HG03159 (cell line): ENCODE data around the gene GATA6.
"Not testable (repeated sequence)": the region's sequence is repeated elsewhere in the genome, so short reads cannot be mapped to it uniquely, and the experiment has no call there.

Source experiments
- ATAC-seq: cut with Tn5 transposase; IDR thresholded peaks from one replicate; pipeline ENCODE4 v1.9.1; 2021; ENCODE audit warnings: mild to moderate bottlenecking, moderate library complexity; ENCODE audit not compliant: unreplicated experiment

Gene GATA6

DNA sequence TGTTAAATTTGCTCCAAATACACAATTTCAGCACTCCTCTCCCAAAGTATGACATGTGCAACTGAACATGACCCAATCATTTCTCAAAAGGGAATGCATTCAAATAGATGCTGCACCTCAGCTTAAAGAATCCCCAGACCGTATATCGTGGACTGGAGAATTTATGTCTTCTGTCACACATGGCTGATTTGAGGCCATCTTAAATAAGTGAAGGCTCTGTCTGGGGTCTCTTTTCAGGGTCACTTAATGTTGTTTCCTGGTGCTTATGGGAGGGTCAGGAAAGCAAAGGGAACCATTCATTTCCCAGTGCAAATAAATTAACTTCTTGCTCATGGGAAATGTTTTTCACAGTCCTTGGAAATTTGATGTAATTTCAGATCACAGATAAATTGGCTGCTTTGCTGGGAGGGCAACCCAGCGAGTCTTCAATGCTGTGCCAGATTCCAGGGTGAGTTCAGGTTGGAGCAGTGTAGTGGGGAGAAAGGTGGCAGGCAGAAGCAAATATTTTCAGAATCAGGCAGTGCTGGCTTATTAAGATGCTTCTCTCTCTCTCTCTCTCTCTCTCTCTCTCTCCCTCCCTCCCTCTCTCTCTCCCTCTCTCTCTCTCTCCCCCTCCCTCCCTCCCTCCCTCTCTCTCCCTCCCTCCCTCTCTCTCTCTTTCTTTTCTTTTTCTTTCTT is 34.3 kb downstream of the GATA6 start:
- ATAC-seq, result no peak

DNA sequence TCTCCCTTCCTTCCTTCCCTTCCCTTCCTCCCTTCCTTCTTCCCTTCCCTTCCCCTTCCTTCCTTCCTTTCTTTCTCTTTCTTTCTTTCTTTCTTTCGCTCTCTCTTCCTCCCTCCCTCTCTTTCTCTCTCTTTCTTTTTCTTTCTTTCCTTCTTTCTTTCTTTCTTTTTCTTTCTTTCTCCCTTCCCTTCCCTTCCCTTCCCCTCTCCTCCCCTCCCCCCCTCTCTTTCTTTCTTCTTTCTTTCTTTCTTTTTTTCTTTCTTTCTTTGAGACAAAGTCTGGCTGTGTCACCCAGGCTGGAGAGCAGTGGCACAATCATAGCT is 34.8 kb downstream of the GATA6 start:
- no peak for ATAC-seq

DNA sequence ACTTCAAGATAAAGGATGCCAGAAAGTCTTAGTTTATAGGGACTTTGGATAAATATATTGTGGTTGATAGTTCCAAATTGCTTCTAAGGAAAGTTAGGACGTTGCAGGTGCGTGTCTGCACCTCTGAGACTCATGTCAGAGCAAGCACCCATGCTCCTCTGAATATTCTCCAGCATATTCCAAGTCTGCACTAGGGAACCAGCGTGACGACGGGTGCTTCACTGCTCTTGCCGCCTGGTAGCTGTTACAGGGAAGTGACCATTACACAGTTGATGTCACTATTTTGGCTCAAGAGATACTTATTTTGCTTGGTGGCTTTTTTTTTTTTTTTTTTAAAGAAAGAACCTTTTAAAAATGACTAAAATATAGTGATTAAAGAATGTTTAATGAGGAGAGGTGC is 35.6 kb downstream of the GATA6 start:
- no peak for ATAC-seq

DNA sequence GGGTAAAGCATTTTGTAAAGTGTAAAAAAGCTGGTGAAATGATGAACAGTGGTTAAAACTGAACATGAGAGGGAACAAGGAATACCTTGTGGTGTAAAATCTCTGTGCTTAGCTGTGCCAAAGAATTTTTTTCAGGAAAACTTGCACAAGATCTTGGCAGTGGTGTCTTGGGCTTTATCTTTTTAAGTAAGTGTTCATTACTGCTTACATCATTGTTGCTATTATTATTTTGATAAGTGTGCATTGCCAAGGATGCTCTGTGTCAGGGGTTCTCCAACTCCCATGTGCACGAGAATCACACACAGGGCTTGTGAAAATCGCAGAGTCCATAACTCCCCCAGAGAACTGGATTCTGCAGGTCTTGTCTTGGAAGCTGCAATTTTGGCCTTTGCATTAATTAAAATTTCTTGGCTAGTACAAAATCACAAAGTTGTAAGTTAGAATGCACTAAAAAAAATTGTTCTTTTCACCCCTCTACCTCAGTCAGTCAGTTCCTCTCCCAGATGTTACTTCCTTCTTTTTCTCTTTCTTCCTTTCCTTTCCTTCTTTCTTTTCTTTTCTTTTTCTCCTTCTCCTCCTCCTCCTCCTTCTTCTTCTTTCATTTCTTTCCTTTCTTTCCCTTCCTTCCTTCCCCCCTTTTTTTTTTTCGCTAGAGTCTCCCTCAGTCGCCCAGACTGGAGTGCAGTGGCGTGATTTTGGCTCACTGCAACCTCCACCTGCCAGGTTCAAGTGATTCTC is 37.8 kb downstream of the GATA6 start:
- ATAC-seq, result no peak

DNA sequence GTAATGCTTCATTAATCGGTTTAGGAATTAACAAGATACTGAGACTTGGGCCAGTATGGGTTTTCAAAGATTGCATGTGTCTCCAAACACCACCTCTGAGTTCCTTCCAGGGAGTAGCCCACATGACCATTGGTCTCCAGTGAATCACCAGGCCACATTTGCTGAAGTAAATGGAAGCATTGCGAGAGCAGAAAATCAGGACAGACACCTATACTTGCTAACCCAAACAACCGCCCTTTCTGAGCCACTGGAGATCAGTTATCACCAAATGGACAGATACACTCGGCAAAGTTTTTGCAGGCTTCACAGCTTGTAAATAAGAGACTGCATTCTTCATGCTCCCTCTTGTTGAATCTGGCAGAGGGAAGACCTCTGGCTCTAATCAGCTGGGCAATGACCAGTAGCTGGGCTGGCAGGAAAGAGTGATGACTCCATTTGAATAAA is 40.9 kb downstream of the GATA6 start:
- ATAC-seq, result no peak

- no peak for ATAC-seq
Measured at GRCh38 chr18:22211657-22212056, 42.3 kb downstream of the GATA6 start.

DNA sequence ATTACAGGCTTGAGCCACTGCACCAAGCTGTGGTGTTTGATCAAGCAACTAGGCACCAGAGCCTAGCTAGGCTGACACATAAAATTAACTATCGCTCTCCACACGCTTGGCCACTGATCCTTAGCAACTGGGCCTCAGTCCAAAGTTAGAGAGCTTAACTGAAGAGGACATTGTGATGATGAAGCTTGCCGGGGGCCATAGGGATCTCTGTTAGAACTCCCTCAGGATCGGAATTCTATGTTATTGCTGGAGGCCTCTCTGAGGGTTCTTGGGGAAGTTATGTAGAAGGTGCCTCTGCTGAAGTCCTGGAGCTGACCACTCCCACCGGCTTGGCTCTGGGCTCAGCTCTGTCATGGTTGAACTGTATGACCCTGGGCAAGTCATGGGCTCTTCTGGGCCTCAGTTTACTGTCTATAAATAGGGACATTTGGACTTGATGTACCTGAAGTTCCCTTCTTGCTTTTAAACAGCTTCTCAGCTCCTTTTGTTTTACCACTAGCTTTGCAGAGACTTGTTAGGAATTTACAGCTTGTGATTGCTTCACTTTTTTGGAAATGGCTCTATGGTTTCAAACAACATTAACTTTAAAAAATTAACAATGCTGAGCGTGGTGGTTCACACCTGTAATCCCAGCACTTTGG is 44.1 kb downstream of the GATA6 start:
- no peak for ATAC-seq

GRCh38 chr18:22214731-22215528 is 45.5 kb downstream of the GATA6 start:
- ATAC-seq, result no peak

- no peak for ATAC-seq
Measured at GRCh38 chr18:22218835-22219234, 49.4 kb downstream of the GATA6 start.

DNA sequence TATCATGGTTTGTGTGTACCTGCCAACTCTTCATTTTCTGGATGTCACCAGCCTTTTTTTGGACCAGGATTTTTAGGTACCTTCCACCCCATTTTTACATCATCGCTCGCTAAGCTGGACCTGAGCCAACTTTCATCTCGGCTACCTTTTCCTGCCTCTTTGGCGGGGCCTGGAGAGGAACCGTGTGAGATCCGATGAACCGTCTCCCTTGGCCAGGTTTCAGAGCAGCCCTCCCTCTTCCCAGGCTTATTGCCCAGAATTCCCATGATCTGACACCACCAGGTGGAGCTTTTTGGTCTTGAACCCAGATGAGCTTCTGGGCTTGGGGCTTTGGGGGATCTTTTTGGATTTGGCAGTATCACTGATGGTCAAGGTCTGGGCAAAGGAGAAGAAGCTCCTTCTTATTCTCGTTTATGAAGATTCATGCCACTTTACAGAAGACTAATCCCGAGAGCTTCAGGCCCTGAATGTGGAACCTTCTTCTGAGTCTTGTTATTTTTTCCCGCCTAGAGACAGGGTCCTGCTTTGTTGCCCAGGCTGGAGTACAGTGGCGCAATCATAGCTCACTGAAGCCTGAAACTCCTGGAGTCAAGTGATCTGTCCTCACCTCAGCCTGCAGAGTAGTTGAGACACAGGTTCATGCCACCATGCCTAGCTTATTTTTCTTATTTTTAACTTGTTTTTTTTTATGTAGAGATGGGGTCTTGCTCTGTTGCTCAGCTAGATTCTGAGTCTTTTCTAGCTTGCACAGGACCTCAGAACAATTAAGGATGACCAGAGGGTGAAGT is 50.4 kb downstream of the GATA6 start:
- ATAC-seq, result no peak

DNA sequence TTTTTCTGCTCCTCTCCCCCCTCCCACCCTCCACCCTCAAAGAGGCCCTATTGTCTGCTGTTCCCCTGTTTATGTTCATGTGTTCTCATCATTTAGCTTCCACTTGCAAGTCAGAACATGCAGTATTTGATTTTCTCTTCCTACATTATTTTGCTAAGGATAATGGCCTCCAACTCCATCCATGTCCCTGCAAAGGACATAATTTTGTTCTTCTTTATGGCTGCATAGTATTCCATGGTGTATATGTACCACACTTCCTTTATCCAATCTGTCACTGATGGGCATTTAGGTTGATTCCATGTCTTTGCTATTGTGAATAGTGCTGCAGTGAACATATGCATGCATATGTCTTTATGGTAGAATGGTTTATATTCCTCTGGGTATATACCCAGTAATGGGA is 51.2 kb downstream of the GATA6 start:
- not testable (repeated sequence) for ATAC-seq

GRCh38 chr18:22221350-22221749 is 52.0 kb downstream of the GATA6 start:
- ATAC-seq, result no peak

DNA sequence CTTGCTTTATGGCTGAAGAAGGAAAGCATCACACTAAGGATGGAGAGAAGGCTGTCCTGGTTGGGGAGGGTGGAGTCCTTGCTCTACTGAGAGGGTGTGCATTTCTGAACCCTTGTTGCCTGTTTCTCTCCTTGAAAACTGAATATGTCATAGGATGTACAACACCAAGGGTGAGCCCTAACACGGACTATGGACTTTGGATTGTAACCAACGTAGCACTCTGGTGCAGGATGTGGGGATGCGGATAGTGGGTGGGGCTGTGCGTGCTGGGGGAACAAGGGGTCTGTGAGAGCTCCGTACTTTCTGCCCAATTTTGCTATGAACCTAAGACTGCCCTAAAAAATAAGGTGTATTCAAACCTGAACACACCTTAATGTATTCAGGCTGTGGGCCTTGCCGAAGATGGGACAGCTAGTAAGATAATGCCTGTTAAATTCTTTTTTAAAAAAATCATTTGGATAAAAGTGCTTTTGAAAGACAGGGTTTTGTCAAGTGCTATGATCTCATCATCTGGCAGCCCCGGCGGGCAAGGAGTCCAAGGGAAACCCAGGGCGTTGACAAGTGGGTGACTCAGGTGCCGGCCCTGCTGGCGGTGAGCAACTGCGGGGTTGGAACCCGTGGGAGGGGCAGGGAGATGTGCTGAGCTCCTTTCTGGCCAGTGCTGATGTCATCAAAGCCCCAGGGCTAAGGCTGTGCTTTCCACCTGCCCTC is 54.0 kb downstream of the GATA6 start:
- ATAC-seq, result no peak

DNA sequence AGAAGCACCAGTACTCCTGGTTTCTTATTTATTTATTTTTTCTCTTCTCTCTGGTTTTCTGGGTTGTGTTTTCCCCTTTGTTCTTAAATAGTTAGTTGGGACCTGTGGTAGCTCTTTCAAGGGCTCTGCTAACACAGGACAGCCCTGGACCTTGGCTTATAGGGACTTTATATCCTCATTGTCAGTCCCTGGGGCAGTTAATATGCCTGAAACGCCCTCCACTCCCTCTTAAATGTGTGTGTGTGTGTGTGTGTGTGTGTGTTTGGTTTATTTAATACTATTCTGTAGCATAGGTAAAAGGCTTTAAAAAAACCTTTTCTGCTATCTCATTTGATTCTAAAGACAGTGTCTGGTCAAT is 54.6 kb downstream of the GATA6 start:
- no peak for ATAC-seq

- ATAC-seq, result no peak
Measured at GRCh38 chr18:22224339-22224738, 55.0 kb downstream of the GATA6 start.

GRCh38 chr18:22226801-22227200 is 57.4 kb downstream of the GATA6 start:
- ATAC-seq, result no peak

DNA sequence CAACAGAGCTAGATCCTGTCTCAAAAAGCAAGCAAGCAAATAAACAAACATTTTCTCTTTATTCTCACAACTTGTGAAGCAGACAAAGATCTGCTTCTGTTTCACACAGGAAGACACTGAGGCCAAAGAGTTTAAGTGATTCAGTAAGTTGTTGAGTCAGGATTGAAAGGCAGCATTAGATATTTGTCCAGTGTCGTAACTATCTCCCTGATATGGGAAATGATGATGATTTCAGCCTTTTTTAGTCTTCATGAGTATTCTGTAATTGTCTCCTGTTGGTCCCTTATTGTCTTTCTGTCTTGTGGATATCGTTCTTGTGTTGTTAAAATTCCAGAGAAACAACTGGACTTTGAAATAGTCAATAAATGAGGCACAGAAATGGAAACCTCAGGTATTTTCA is 59.6 kb downstream of the GATA6 start:
- no peak for ATAC-seq

GRCh38 chr18:22229456-22230124 is 60.2 kb downstream of the GATA6 start:
- ATAC-seq, result no peak

DNA sequence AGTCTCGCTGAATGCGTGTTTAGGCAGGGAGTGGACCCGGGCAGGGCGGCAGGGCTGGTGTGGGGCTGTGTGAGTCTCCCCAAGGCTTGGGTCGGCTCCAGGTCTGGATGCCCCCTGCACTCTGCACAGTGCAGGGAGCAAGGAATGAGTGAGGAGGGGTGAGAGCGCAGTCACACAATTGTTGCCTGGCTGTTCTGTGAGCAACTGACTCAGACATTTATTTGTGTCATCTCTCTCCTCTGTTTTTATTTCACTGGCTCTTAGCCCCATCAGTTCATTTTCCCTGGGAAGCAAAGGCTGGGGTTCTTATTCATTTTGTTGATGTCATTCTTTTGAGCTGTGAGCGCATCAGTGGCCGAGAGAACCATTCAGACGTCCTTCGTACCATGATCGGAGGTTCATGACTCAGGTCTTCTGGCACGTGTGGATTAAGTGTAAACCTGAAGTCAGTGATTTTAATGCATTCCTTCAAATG is 61.1 kb downstream of the GATA6 start:
- ATAC-seq, result no peak
